Vagina (tissue), 2 donors: ENCODE data around the gene AGPAT2.

Experiments used
- POLR2A ChIP-seq, 2 donors: fragments of 450-650 bp; IDR thresholded peaks; one replicate each; pipeline ENCODE4 v1.6.1; 2017; ENCODE audit warnings: antibody characterized with exemption in 2 of 2, mild to moderate bottlenecking in 2 of 2, moderate library complexity in 2 of 2
- POLR2AphosphoS5 ChIP-seq, 2 donors: sonication (generic); formaldehyde crosslinking; IDR thresholded peaks; one replicate each; pipeline ENCODE4 v1.9.0; 2017; ENCODE audit warnings: antibody characterized with exemption in 2 of 2, mild to moderate bottlenecking in 2 of 2, low read depth in 1 of 2; ENCODE audit not compliant: insufficient read depth in 1 of 2
- TF ChIP-seq, protein P1 (sequence below), 3 experiments: fragments of 450-650 bp in 2 of 3; fragments of 200-600 bp in 1 of 3; sonication (generic) in 1 of 3; IDR thresholded peaks; one replicate each; pipeline ENCODE4 v1.5.1; 2017 to 2019; ENCODE audit warnings: antibody characterized with exemption in 3 of 3, mild to moderate bottlenecking in 2 of 3, moderate library complexity in 2 of 3

DNA sequence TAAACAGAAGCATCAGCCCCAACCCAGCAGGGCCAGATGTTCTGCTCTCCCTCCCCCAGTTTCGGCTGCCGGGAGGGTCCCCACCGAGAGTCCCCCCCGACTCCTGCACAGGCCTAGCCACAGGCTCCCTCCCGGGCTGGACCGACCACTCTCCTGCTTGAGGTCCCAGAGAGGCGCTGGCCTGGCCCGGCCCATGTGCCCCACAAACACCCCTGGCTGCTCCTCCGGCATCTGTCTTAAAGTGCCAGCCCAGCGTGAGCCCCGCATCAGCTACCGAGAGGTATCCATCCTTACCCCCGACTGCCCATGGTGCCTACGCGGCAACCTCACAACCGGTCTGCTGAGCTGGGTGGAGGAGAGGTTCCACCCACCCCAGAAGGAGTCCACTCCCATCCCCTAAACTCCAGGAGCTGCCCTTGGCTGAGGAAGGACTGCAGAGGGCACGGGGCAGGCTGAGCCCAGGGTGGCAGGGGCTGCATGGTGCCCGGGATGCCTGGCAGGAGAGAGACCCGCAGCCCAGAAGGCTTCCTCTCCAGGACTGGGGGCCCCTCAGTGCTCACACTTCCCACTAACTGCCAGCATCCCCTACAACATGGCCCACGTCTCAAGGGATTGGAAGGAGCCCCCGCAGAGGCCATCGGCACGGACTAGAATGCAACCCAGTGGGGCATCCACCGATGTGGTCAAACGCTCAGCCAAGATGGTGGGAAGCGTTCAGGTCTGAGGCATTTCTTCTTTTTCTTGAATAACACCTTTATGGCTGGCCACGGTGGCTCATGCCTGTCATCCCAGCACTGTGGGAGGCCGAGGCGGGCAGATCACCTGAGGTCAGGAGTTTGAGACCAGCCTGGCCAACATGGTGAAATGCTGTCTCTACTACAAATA is 40.2 kb downstream of the AGPAT2 start:
- TF ChIP-seq, protein P1, sequence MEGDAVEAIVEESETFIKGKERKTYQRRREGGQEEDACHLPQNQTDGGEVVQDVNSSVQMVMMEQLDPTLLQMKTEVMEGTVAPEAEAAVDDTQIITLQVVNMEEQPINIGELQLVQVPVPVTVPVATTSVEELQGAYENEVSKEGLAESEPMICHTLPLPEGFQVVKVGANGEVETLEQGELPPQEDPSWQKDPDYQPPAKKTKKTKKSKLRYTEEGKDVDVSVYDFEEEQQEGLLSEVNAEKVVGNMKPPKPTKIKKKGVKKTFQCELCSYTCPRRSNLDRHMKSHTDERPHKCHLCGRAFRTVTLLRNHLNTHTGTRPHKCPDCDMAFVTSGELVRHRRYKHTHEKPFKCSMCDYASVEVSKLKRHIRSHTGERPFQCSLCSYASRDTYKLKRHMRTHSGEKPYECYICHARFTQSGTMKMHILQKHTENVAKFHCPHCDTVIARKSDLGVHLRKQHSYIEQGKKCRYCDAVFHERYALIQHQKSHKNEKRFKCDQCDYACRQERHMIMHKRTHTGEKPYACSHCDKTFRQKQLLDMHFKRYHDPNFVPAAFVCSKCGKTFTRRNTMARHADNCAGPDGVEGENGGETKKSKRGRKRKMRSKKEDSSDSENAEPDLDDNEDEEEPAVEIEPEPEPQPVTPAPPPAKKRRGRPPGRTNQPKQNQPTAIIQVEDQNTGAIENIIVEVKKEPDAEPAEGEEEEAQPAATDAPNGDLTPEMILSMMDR (IDR thresholded peaks at IDR 0.05) = no peak
- TF ChIP-seq POLR2A (IDR thresholded peaks at IDR 0.05) (no peak), POLR2AphosphoS5 (IDR thresholded peaks at IDR 0.05; ENCODE audit: insufficient read depth in 1 of 2, low read depth in 1 of 2) (no peak)
